HepG2 (cell line): ENCODE data around the gene PSMA7. TPM values are rescaled to one million over a fixed set of nuclear protein-coding genes. Genes with fewer than 3 reads are reported as not detected.

Experiments used
- ARNT ChIP-seq: fragments of 450-650 bp; IDR thresholded peaks from 2 replicates; pipeline ENCODE4 v1.6.1; 2017
- BRD4 ChIP-seq: sonication (generic); formaldehyde crosslinking; IDR thresholded peaks from 2 replicates; pipeline ENCODE4 v1.4.0; 2020; ENCODE audit warnings: missing genetic modification reagents
- E2F1 ChIP-seq: sonication (generic); formaldehyde crosslinking; IDR thresholded peaks from 2 replicates; pipeline ENCODE4 v1.5.0; 2020; ENCODE audit warnings: missing genetic modification reagents
- PLSCR1 ChIP-seq: sonication (generic); formaldehyde crosslinking; IDR thresholded peaks from 2 replicates; pipeline ENCODE4 v1.5.0; 2020; ENCODE audit warnings: missing genetic modification reagents, mild to moderate bottlenecking, borderline replicate concordance
- RAD51 ChIP-seq: fragments of 450-650 bp; IDR thresholded peaks from 2 replicates; pipeline ENCODE4 v1.6.1; 2016; ENCODE audit warnings: borderline replicate concordance
- TBL1XR1 ChIP-seq: fragments of 150-350 bp; IDR thresholded peaks from 2 replicates; pipeline ENCODE4 v1.6.1; 2014; ENCODE audit warnings: borderline replicate concordance, low read length; ENCODE audit not compliant: partially characterized antibody
- TRIM24 ChIP-seq: sonication (generic); formaldehyde crosslinking; IDR thresholded peaks from 2 replicates; pipeline ENCODE4 v1.8.0; 2022; ENCODE audit warnings: mild to moderate bottlenecking, missing genetic modification reagents
- ZBTB40 ChIP-seq, 2 experiments: fragments of 450-650 bp in 1 of 2; sonication (generic) in 1 of 2; formaldehyde crosslinking in 1 of 2; IDR thresholded peaks; 2 replicates each; pipeline versions ENCODE4 v1.6.1 to v1.8.0; 2016 to 2022; ENCODE audit warnings: antibody characterized with exemption in 1 of 2, mild to moderate bottlenecking in 1 of 2, missing genetic modification reagents in 1 of 2
- ZBTB49 ChIP-seq: sonication (generic); formaldehyde crosslinking; IDR thresholded peaks from 2 replicates; pipeline ENCODE4 v1.4.0; 2020; ENCODE audit warnings: missing genetic modification reagents, borderline replicate concordance
- ZNF101 ChIP-seq: sonication (generic); formaldehyde crosslinking; IDR thresholded peaks from 2 replicates; pipeline ENCODE4 v1.4.0; 2020; ENCODE audit warnings: mild to moderate bottlenecking, low read depth, missing genetic modification reagents, borderline replicate concordance
- ZNF558 ChIP-seq: sonication (generic); formaldehyde crosslinking; IDR thresholded peaks from 2 replicates; pipeline ENCODE4 v1.9.0; 2022; ENCODE audit warnings: mild to moderate bottlenecking, missing genetic modification reagents, borderline replicate concordance
- ZNF564 ChIP-seq: sonication (generic); formaldehyde crosslinking; IDR thresholded peaks from 2 replicates; pipeline ENCODE4 v1.8.1; 2023; ENCODE audit warnings: mild to moderate bottlenecking, missing genetic modification reagents
- polyA plus RNA-seq, 8 experiments: library from polyadenylated mRNA; depleted of rRNA in 3 of 8; stranded (reverse) in 7 of 8; unstranded in 1 of 8; fragments of >200 nt; fragmentation: Illumina TruSeq in 4 of 8; extraction: Trizol in 4 of 8; gene quantifications; 2 replicates each; pipeline versions ENCODE4 v1.2.1 to v1.2.3, GENCODE V29; 2011 to 2016; ENCODE audit warnings: low read depth in 4 of 8, missing spikeins in 1 of 8, mixed read lengths in 1 of 8; ENCODE audit not compliant: insufficient read depth in 1 of 8
- total RNA-seq, 5 experiments: library from RNA; depleted of rRNA; stranded (reverse); fragments of >200 nt; fragmentation: Illumina TruSeq; extraction: Trizol; gene quantifications; 2 replicates each; pipeline ENCODE4 v1.2.3, GENCODE V29; 2016; ENCODE audit warnings: low read depth in 1 of 5

Gene PSMA7
- total and polyA plus RNA-seq, 2 of the 13 experiments (the other 11 are each of a cell fraction or from before 2014, with no cell fraction given), result 531 to 631 TPM

GRCh38 chr20:62146019-62146755 lies 3.0 kb upstream of the PSMA7 start (continued):
- no peak for TF ChIP-seq PLSCR1 (CRISPR knock-in tag)
- no peak; the same call in 1 of the 2 replicates for TF ChIP-seq RAD51
- TF ChIP-seq ZNF558 (CRISPR knock-in tag), result no peak
- TF ChIP-seq TBL1XR1, result peak; percentile 36
- TF ChIP-seq BRD4 (CRISPR knock-in tag), result 0 out of 2 replicates have a peak, but pooled peaks have one; percentile 30
- TF ChIP-seq TRIM24 (CRISPR knock-in tag), result no peak
- TF ChIP-seq ZNF564, result 0 out of 2 replicates have a peak, but pooled peaks have one; percentile 29
- no peak for TF ChIP-seq ZNF101 (CRISPR knock-in tag)
- TF ChIP-seq ZBTB40 (IDR thresholded peaks at IDR 0.05), result no peak
- TF ChIP-seq ZBTB40 (CRISPR knock-in tag; IDR thresholded peaks at IDR 0.05), result peak; percentile 43; the same call in 1 of the 2 replicates
- TF ChIP-seq E2F1 (CRISPR knock-in tag), result no peak
- TF ChIP-seq ZBTB49, result peak; percentile 48; the same call in 1 of the 2 replicates
- TF ChIP-seq ARNT, result no peak
